Measurements from ENCODE around the gene OR51G2.

The OR51G2 gene

DNA sequence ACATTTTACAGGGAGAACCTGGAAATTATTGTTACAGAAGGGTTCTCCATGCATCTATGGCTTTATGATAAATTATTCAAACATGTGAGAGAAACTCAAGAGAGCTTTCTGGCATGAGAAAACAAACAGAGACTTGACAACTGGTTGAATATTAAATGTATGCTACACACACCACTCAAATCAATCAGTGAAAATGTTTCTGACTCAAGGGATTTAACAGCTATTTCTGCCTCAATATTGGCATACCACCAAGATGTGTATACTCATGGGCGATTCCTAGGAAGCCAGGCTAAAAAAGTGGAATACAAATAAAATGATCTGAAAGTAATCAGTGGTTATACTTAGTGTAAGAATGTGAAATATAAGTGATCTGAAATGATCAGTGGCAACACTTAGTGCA, 53.3 kb downstream of the OR51G2 start:
- DNase-seq, result no peak

DNA sequence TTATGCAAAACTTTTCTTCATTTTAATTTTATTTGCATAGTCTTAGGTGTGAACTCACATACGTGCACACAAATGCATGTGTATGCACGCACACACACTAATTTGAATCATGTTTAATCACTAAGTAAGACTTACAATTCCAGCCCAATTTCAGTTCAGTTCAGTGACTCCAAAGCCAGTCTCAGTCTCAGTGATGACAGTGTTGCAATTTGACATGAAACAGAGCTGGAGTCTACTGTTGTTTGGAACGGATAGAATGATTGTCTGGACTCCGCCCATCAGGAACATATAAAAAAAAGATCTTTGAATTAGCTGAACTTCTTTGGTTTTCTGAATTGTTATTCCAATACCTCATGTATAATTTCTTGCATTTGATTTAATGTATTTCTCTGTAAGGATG, 55.3 kb downstream of the OR51G2 start:
- DNase-seq, result no peak

Data from amygdala (tissue), 56 donors.